ENCODE data around the gene CCDC169.
"Not testable (repeated sequence)": the region's sequence is repeated elsewhere in the genome, so short reads cannot be mapped to it uniquely, and the experiment has no call there.

The CCDC169 gene

GRCh38 chr13:36313047-36313969 lies 15.7 kb upstream of the CCDC169 start:
- no peak for DNase-seq (ENCODE audit: low read depth in 3 of 3)

- no peak for DNase-seq (ENCODE audit: low read depth in 3 of 3)
Observed at GRCh38 chr13:36310417-36311108, 12.9 kb upstream of the CCDC169 start.

- DNase-seq (ENCODE audit: low read depth in 3 of 3), result no peak
Observed at GRCh38 chr13:36302289-36302688, 4.7 kb upstream of the CCDC169 start.

GRCh38 chr13:36299469-36299868 lies 1.9 kb upstream of the CCDC169 start:
- not testable (repeated sequence) for DNase-seq (ENCODE audit: low read depth in 3 of 3)

- no peak for DNase-seq (ENCODE audit: low read depth in 3 of 3)
Observed at GRCh38 chr13:36298535-36299068, 988 bp upstream of the CCDC169 start.

- DNase-seq (ENCODE audit: low read depth in 3 of 3), result no peak
Observed at GRCh38 chr13:36294096-36294495, 3.5 kb downstream of the CCDC169 start.

- no peak for DNase-seq (ENCODE audit: low read depth in 3 of 3)
Observed at GRCh38 chr13:36293497-36293896, 4.1 kb downstream of the CCDC169 start.

- DNase-seq (ENCODE audit: low read depth in 3 of 3), result no peak
Observed at GRCh38 chr13:36288794-36289391, 8.7 kb downstream of the CCDC169 start.

- DNase-seq (ENCODE audit: low read depth in 3 of 3), result no peak
Observed at GRCh38 chr13:36286006-36286405, 11.6 kb downstream of the CCDC169 start.

GRCh38 chr13:36282821-36283432 lies 14.7 kb downstream of the CCDC169 start:
- DNase-seq (ENCODE audit: low read depth in 3 of 3), result no peak

GRCh38 chr13:36275190-36276002 lies 22.2 kb downstream of the CCDC169 start:
- DNase-seq (ENCODE audit: low read depth in 3 of 3), result no peak

GRCh38 chr13:36273431-36273830 lies 24.2 kb downstream of the CCDC169 start:
- no peak for DNase-seq (ENCODE audit: low read depth in 3 of 3)

- no peak for DNase-seq (ENCODE audit: low read depth in 3 of 3)
Observed at GRCh38 chr13:36261976-36262375, 35.6 kb downstream of the CCDC169 start.

- no peak for DNase-seq (ENCODE audit: low read depth in 3 of 3)
Observed at GRCh38 chr13:36261011-36261410, 36.6 kb downstream of the CCDC169 start.

- no peak for DNase-seq (ENCODE audit: low read depth in 3 of 3)
Observed at GRCh38 chr13:36259361-36260137, 38.1 kb downstream of the CCDC169 start.

- DNase-seq (ENCODE audit: low read depth in 3 of 3), result no peak
Observed at GRCh38 chr13:36258831-36259230, 38.8 kb downstream of the CCDC169 start.

GRCh38 chr13:36251526-36251925 lies 46.1 kb downstream of the CCDC169 start:
- DNase-seq (ENCODE audit: low read depth in 3 of 3), result no peak

- no peak for DNase-seq (ENCODE audit: low read depth in 3 of 3)
Observed at GRCh38 chr13:36251017-36251416, 46.6 kb downstream of the CCDC169 start.

- DNase-seq (ENCODE audit: low read depth in 3 of 3), result no peak
Observed at GRCh38 chr13:36248700-36249099, 48.9 kb downstream of the CCDC169 start.

- DNase-seq (ENCODE audit: low read depth in 3 of 3), result no peak
Observed at GRCh38 chr13:36244990-36245389, 52.6 kb downstream of the CCDC169 start.

All from stimulated activated CD4-positive, alpha-beta T cell treated with anti-CD3 and anti-CD28 coated beads, TNF-alpha, amount 100 ng/mL, for 48 hours (primary cell).